ENCODE measurements around the gene SERPINB12.

Gene SERPINB12

GRCh38 chr18:63506336-63506646 is 35.9 kb upstream of the SERPINB12 start:
- no peak overlapping the region for H3K9ac ChIP-seq (ENCODE audit: low read length)
- H3K4me2 ChIP-seq (ENCODE audit: low read length, poor library complexity, severe bottlenecking) = no peak overlapping the region
- H2BK15ac ChIP-seq (ENCODE audit: low read depth, poor library complexity, severe bottlenecking) = no peak overlapping the region
- no peak overlapping the region for H4K91ac ChIP-seq (ENCODE audit: low read length)
- H2AK5ac ChIP-seq (ENCODE audit: low read length, severe bottlenecking) = no peak overlapping the region
- peaks cover 0 to 4% of the 10 kb centered on the region in 2 experiments for H3K27me3 ChIP-seq (ENCODE audit: control insufficient read depth in 1 of 2, insufficient read depth in 1 of 2, low read length in 2 of 2)
- no peaks in the 10 kb centered on the region for H3K9me3 ChIP-seq (ENCODE audit: control insufficient read depth, low read length)
- 72% methylated on average over 2 of the region's 3 CpGs for WGBS
- DNase-seq = no peak
- H2AFZ ChIP-seq (ENCODE audit: low read depth, low read length) = no peak overlapping the region
- no peak overlapping the region for H2BK12ac ChIP-seq (ENCODE audit: low read length in 2 of 2)
- H3K23ac ChIP-seq (ENCODE audit: low read length in 2 of 2) = no peak overlapping the region
- H3K14ac ChIP-seq (ENCODE audit: low read length in 2 of 2) = no peak overlapping the region
- H3K4me3 ChIP-seq (ENCODE audit: insufficient read depth in 1 of 2, low read depth in 1 of 2, low read length in 2 of 2) = no peak overlapping the region
- no peak overlapping the region for H3K18ac ChIP-seq (ENCODE audit: low read depth in 1 of 2, low read length in 2 of 2)
- H2BK120ac ChIP-seq (ENCODE audit: low read depth, low read length) = no peak overlapping the region
- no peak overlapping the region for H3K4ac ChIP-seq (ENCODE audit: low read depth in 1 of 2, low read length in 2 of 2)
- H3K79me1 ChIP-seq (replicated peaks; ENCODE audit: low read length, poor library complexity, severe bottlenecking) = no peaks in the 10 kb centered on the region
- H3K4me1 ChIP-seq (ENCODE audit: control insufficient read depth, insufficient read depth, low read depth, low read length) = no peaks in the 10 kb centered on the region
- no peak overlapping the region for H3K27ac ChIP-seq (ENCODE audit: low read length, poor library complexity, severe bottlenecking)
- no peaks in the 10 kb centered on the region for H3K36me3 ChIP-seq (ENCODE audit: control insufficient read depth in 1 of 2, insufficient read depth in 2 of 2, low read depth in 1 of 2, low read length in 2 of 2)
- H2BK5ac ChIP-seq (ENCODE audit: low read depth, low read length, poor library complexity, severe bottlenecking) = no peak overlapping the region
- no peak overlapping the region for H4K8ac ChIP-seq (ENCODE audit: low read length)

- H2BK15ac ChIP-seq (ENCODE audit: low read depth, poor library complexity, severe bottlenecking) = no peak overlapping the region
- no peaks in the 10 kb centered on the region for H3K9me3 ChIP-seq (ENCODE audit: control insufficient read depth, low read length)
- H4K91ac ChIP-seq (ENCODE audit: low read length) = no peak overlapping the region
- no peak overlapping the region for H3K14ac ChIP-seq (ENCODE audit: low read length in 2 of 2)
- peaks cover 1% of the 10 kb centered on the region for H3K4me1 ChIP-seq (ENCODE audit: control insufficient read depth, insufficient read depth, low read depth, low read length)
- H3K27me3 ChIP-seq (ENCODE audit: control insufficient read depth in 1 of 2, insufficient read depth in 1 of 2, low read length in 2 of 2) = peaks cover 4 to 9% of the 10 kb centered on the region in 2 experiments
- H3K36me3 ChIP-seq (ENCODE audit: control insufficient read depth in 1 of 2, insufficient read depth in 2 of 2, low read depth in 1 of 2, low read length in 2 of 2) = no peaks in the 10 kb centered on the region
- no peak overlapping the region for H3K4me2 ChIP-seq (ENCODE audit: low read length, poor library complexity, severe bottlenecking)
- no peak overlapping the region for H3K4ac ChIP-seq (ENCODE audit: low read depth in 1 of 2, low read length in 2 of 2)
- 54% methylated on average over 2 of the region's 3 CpGs for WGBS
- H2BK5ac ChIP-seq (ENCODE audit: low read depth, low read length, poor library complexity, severe bottlenecking) = no peak overlapping the region
- no peak overlapping the region for H3K18ac ChIP-seq (ENCODE audit: low read depth in 1 of 2, low read length in 2 of 2)
- no peak overlapping the region for H2AK5ac ChIP-seq (ENCODE audit: low read length, severe bottlenecking)
- H3K23ac ChIP-seq (ENCODE audit: low read length in 2 of 2) = no peak overlapping the region
- H2BK12ac ChIP-seq (ENCODE audit: low read length in 2 of 2) = no peak overlapping the region
- no peak overlapping the region for H4K8ac ChIP-seq (ENCODE audit: low read length)
- H2AFZ ChIP-seq (ENCODE audit: low read depth, low read length) = no peak overlapping the region
- H3K9ac ChIP-seq (ENCODE audit: low read length) = no peak overlapping the region
- no peak overlapping the region for H2BK120ac ChIP-seq (ENCODE audit: low read depth, low read length)
- no peaks in the 10 kb centered on the region for H3K79me1 ChIP-seq (replicated peaks; ENCODE audit: low read length, poor library complexity, severe bottlenecking)
- no peak for DNase-seq
- no peak overlapping the region for H3K27ac ChIP-seq (ENCODE audit: low read length, poor library complexity, severe bottlenecking)
- H3K4me3 ChIP-seq (ENCODE audit: insufficient read depth in 1 of 2, low read depth in 1 of 2, low read length in 2 of 2) = no peak overlapping the region
These were observed 33.6 kb upstream of the SERPINB12 start for GRCh38 chr18:63508596-63508995.

- Histone ChIP-seq H3K36me3 (ENCODE audit: control insufficient read depth in 1 of 2, insufficient read depth in 2 of 2, low read depth in 1 of 2, low read length in 2 of 2) (no peaks in the 10 kb centered on the region), H2BK5ac (ENCODE audit: low read depth, low read length, poor library complexity, severe bottlenecking) (no peak overlapping the region), H2BK12ac (ENCODE audit: low read length in 2 of 2) (no peak overlapping the region), H2AFZ (ENCODE audit: low read depth, low read length) (no peak overlapping the region), H3K79me1 (replicated peaks; ENCODE audit: low read length, poor library complexity, severe bottlenecking) (no peaks in the 10 kb centered on the region), H4K91ac (ENCODE audit: low read length) (no peak overlapping the region), H3K4me3 (ENCODE audit: insufficient read depth in 1 of 2, low read depth in 1 of 2, low read length in 2 of 2) (no peak overlapping the region), H3K4me2 (ENCODE audit: low read length, poor library complexity, severe bottlenecking) (no peak overlapping the region), H3K9ac (ENCODE audit: low read length) (no peak overlapping the region), H3K18ac (ENCODE audit: low read depth in 1 of 2, low read length in 2 of 2) (no peak overlapping the region), H4K8ac (ENCODE audit: low read length) (no peak overlapping the region), H2AK5ac (ENCODE audit: low read length, severe bottlenecking) (no peak overlapping the region), H3K14ac (ENCODE audit: low read length in 2 of 2) (no peak overlapping the region), H3K9me3 (ENCODE audit: control insufficient read depth, low read length) (no peaks in the 10 kb centered on the region), H2BK120ac (ENCODE audit: low read depth, low read length) (no peak overlapping the region), H3K4ac (ENCODE audit: low read depth in 1 of 2, low read length in 2 of 2) (no peak overlapping the region), H3K27ac (ENCODE audit: low read length, poor library complexity, severe bottlenecking) (no peak overlapping the region), H3K23ac (ENCODE audit: low read length in 2 of 2) (no peak overlapping the region), H3K27me3 (ENCODE audit: control insufficient read depth in 1 of 2, insufficient read depth in 1 of 2, low read length in 2 of 2) (peaks cover 10 to 13% of the 10 kb centered on the region in 2 experiments), H2BK15ac (ENCODE audit: low read depth, poor library complexity, severe bottlenecking) (no peak overlapping the region), H3K4me1 (ENCODE audit: control insufficient read depth, insufficient read depth, low read depth, low read length) (peaks cover 1% of the 10 kb centered on the region)
- WGBS = 27% methylated on average over 7 of the region's 7 CpGs
- peak; percentile 59 for DNase-seq
These were observed 30.9 kb upstream of the SERPINB12 start for GRCh38 chr18:63511285-63511684.

GRCh38 chr18:63514326-63514725 is 27.8 kb upstream of the SERPINB12 start:
- H4K91ac ChIP-seq (ENCODE audit: low read length) = no peak overlapping the region
- peaks cover 1% of the 10 kb centered on the region for H3K4me1 ChIP-seq (ENCODE audit: control insufficient read depth, insufficient read depth, low read depth, low read length)
- no peak overlapping the region for H4K8ac ChIP-seq (ENCODE audit: low read length)
- peaks cover 10 to 13% of the 10 kb centered on the region in 2 experiments for H3K27me3 ChIP-seq (ENCODE audit: control insufficient read depth in 1 of 2, insufficient read depth in 1 of 2, low read length in 2 of 2)
- no peak overlapping the region for H3K9ac ChIP-seq (ENCODE audit: low read length)
- no peak overlapping the region for H3K4me3 ChIP-seq (ENCODE audit: insufficient read depth in 1 of 2, low read depth in 1 of 2, low read length in 2 of 2)
- no peak overlapping the region for H3K27ac ChIP-seq (ENCODE audit: low read length, poor library complexity, severe bottlenecking)
- H3K79me1 ChIP-seq (replicated peaks; ENCODE audit: low read length, poor library complexity, severe bottlenecking) = no peaks in the 10 kb centered on the region
- H3K4me2 ChIP-seq (ENCODE audit: low read length, poor library complexity, severe bottlenecking) = no peak overlapping the region
- 39% methylated on average over 4 of the region's 6 CpGs for WGBS
- no peak overlapping the region for H2BK15ac ChIP-seq (ENCODE audit: low read depth, poor library complexity, severe bottlenecking)
- DNase-seq = no peak
- no peak overlapping the region for H2BK12ac ChIP-seq (ENCODE audit: low read length in 2 of 2)
- H2AFZ ChIP-seq (ENCODE audit: low read depth, low read length) = no peak overlapping the region
- no peak overlapping the region for H3K4ac ChIP-seq (ENCODE audit: low read depth in 1 of 2, low read length in 2 of 2)
- H3K9me3 ChIP-seq (ENCODE audit: control insufficient read depth, low read length) = no peaks in the 10 kb centered on the region
- no peak overlapping the region for H3K23ac ChIP-seq (ENCODE audit: low read length in 2 of 2)
- H2AK5ac ChIP-seq (ENCODE audit: low read length, severe bottlenecking) = no peak overlapping the region
- no peak overlapping the region for H3K14ac ChIP-seq (ENCODE audit: low read length in 2 of 2)
- no peak overlapping the region for H2BK5ac ChIP-seq (ENCODE audit: low read depth, low read length, poor library complexity, severe bottlenecking)
- H3K18ac ChIP-seq (ENCODE audit: low read depth in 1 of 2, low read length in 2 of 2) = no peak overlapping the region
- no peak overlapping the region for H2BK120ac ChIP-seq (ENCODE audit: low read depth, low read length)
- no peaks in the 10 kb centered on the region for H3K36me3 ChIP-seq (ENCODE audit: control insufficient read depth in 1 of 2, insufficient read depth in 2 of 2, low read depth in 1 of 2, low read length in 2 of 2)
